Liver (tissue), 9 donors: ENCODE measurements around the gene LRRC71. TPM values are rescaled to one million over a fixed set of nuclear protein-coding genes. Genes with fewer than 3 reads are reported as not detected.

Source experiments
- DNase-seq: peaks from one replicate; pipeline ENCODE4 v3.0.0-alpha.2; 2017; ENCODE audit warnings: low spot score
- H3K27ac ChIP-seq, 2 donors: one replicate each; pipeline ENCODE4 v1.7.0; 2013; ENCODE audit warnings: inconsistent platforms in 2 of 2, low read length in 2 of 2, control low read depth in 1 of 2, low read depth in 1 of 2, mild to moderate bottlenecking in 1 of 2
- H3K27me3 ChIP-seq, 4 donors: one replicate each; pipeline versions ENCODE4 v1.6.1 to v1.7.0; 2013; ENCODE audit warnings: low read length in 3 of 4, inconsistent platforms in 1 of 4, mild to moderate bottlenecking in 1 of 4, moderate library complexity in 1 of 4; ENCODE audit not compliant: control insufficient read depth in 4 of 4, insufficient read depth in 4 of 4
- H3K36me3 ChIP-seq, 4 donors: one replicate each; pipeline versions ENCODE4 v1.6.1 to v1.7.0; 2013; ENCODE audit warnings: low read length in 3 of 4, mild to moderate bottlenecking in 3 of 4, low read depth in 1 of 4, moderate library complexity in 1 of 4; ENCODE audit not compliant: control insufficient read depth in 4 of 4, insufficient read depth in 3 of 4
- H3K4me1 ChIP-seq, 4 donors: one replicate each; pipeline versions ENCODE4 v1.6.1 to v1.7.0; 2013; ENCODE audit warnings: low read length in 3 of 4, mild to moderate bottlenecking in 3 of 4, moderate library complexity in 1 of 4; ENCODE audit not compliant: control insufficient read depth in 4 of 4, insufficient read depth in 4 of 4
- H3K4me3 ChIP-seq, 3 donors: one replicate each; pipeline versions ENCODE4 v1.6.1 to v1.7.0; 2013; ENCODE audit warnings: low read length in 3 of 3, control low read depth in 1 of 3, low read depth in 1 of 3, mild to moderate bottlenecking in 1 of 3
- H3K9ac ChIP-seq, 2 donors: one replicate each; pipeline ENCODE4 v1.7.0; 2013; ENCODE audit warnings: low read length in 2 of 2, mild to moderate bottlenecking in 2 of 2, moderate library complexity in 2 of 2, control low read depth in 1 of 2, low read depth in 1 of 2
- H3K9me3 ChIP-seq, 4 donors: one replicate each; pipeline versions ENCODE4 v1.6.1 to v1.7.0; 2013; ENCODE audit warnings: low read length in 3 of 4; ENCODE audit not compliant: control insufficient read depth in 4 of 4
- ATF3 ChIP-seq: IDR thresholded peaks from 2 replicates; pipeline ENCODE4 v1.6.1; 2016; ENCODE audit warnings: antibody characterized with exemption
- EGR1 ChIP-seq, 2 donors: IDR thresholded peaks; 2 replicates each; pipeline ENCODE4 v1.6.1; 2016 to 2018; ENCODE audit warnings: antibody characterized with exemption in 2 of 2, low read depth in 2 of 2
- FOXA1 ChIP-seq: IDR thresholded peaks from 2 replicates; pipeline ENCODE4 v1.6.1; 2016; ENCODE audit warnings: antibody characterized with exemption
- GABPA ChIP-seq, 2 donors: IDR thresholded peaks in 1 of 2; conservative IDR thresholded peaks in 1 of 2; 2 replicates each; pipeline ENCODE4 v1.6.1; 2016; ENCODE audit warnings: antibody characterized with exemption in 2 of 2, mild to moderate bottlenecking in 1 of 2, moderate library complexity in 1 of 2
- HNF4A ChIP-seq, 2 donors: conservative IDR thresholded peaks; 2 replicates each; pipeline ENCODE4 v1.6.1; 2016; ENCODE audit warnings: antibody characterized with exemption in 2 of 2, mild to moderate bottlenecking in 2 of 2
- HNF4G ChIP-seq: IDR thresholded peaks from 2 replicates; pipeline ENCODE4 v1.6.1; 2016; ENCODE audit warnings: antibody characterized with exemption
- MAX ChIP-seq: IDR thresholded peaks from 2 replicates; pipeline ENCODE4 v1.6.1; 2016; ENCODE audit warnings: antibody characterized with exemption
- RAD21 ChIP-seq, 2 donors: IDR thresholded peaks; 2 replicates each; pipeline ENCODE4 v1.6.1; 2016; ENCODE audit warnings: antibody characterized with exemption in 2 of 2, mild to moderate bottlenecking in 2 of 2
- REST ChIP-seq: IDR thresholded peaks from 2 replicates; pipeline ENCODE4 v1.6.1; 2016; ENCODE audit warnings: antibody characterized with exemption, mild to moderate bottlenecking
- SP1 ChIP-seq: IDR thresholded peaks from 2 replicates; pipeline ENCODE4 v1.6.1; 2018; ENCODE audit warnings: antibody characterized with exemption, mild to moderate bottlenecking
- TAF1 ChIP-seq: conservative IDR thresholded peaks from 2 replicates; pipeline ENCODE4 v1.6.1; 2016; ENCODE audit warnings: antibody characterized with exemption, mild to moderate bottlenecking
- ZBTB33 ChIP-seq: IDR thresholded peaks from 2 replicates; pipeline ENCODE4 v1.6.1; 2016; ENCODE audit warnings: antibody characterized with exemption
- WGBS: extraction: QIAGEN DNeasy Blood & Tissue Kit; methylation state at CpG from one replicate; pipeline ENCODE4 v1.1.7; 2013; 5-methylcytosine and 5-hydroxymethylcytosine counted together
- polyA plus RNA-seq, 2 donors: library from polyadenylated mRNA; stranded (reverse) in 1 of 2; unstranded in 1 of 2; fragments of 200-250 nt in 1 of 2; fragments of >200 nt in 1 of 2; fragmentation: Nextera tagmentation in 1 of 2; extraction: Ambion mirVana in 1 of 2; gene quantifications; one replicate each; pipeline versions ENCODE4 v1.2.1 to v1.2.3, GENCODE V29; 2013 to 2015
- total RNA-seq, 2 donors: library from RNA; depleted of rRNA; stranded (reverse); fragments of >200 nt; gene quantifications; one replicate each; pipeline ENCODE4 v1.2.3, GENCODE V29; 2014
- donor health status: healthy.
- donor health status: healthy.
- donor health status: healthy.
- donor health status: healthy.
- donor health status: healthy.

LRRC71 gene
- total and polyA plus RNA-seq, 4 donors = 0.10 TPM; not detected in 3

- TF ChIP-seq SP1 (no peak), ZBTB33 (no peak), GABPA (IDR thresholded peaks at IDR 0.05 in 1 of 2, conservative IDR thresholded peaks at IDR 0.05 in 1 of 2) (no peak), TAF1 (no peak), ATF3 (no peak)
- 96% methylated on average over 5 of the region's 5 CpGs for WGBS
- peaks cover 11 to 57% (median 29%) of the 10 kb centered on the region in 4 donors for H3K36me3 ChIP-seq
Measured at GRCh38 chr1:156936191-156936590, 15.8 kb downstream of the LRRC71 start.

GRCh38 chr1:156936721-156937220 lies 16.3 kb downstream of the LRRC71 start:
- 88% methylated on average over 10 of the region's 10 CpGs for WGBS
- DNase-seq = no peak
- Histone ChIP-seq H3K4me1 (no peaks in the 10 kb centered on the region), H3K27ac (no peak overlapping the region), H3K36me3 (peaks cover 15 to 63% (median 34%) of the 10 kb centered on the region in 4 donors), H3K4me3 (no peak overlapping the region), H3K9ac (no peak overlapping the region), H3K9me3 (no peaks in the 10 kb centered on the region), H3K27me3 (no peaks in the 10 kb centered on the region)
- TF ChIP-seq EGR1 (IDR thresholded peaks at IDR 0.05; ENCODE audit: low read depth in 2 of 2) (no peak), GABPA (IDR thresholded peaks at IDR 0.05 in 1 of 2, conservative IDR thresholded peaks at IDR 0.05 in 1 of 2) (no peak), SP1 (no peak), ATF3 (no peak), RAD21 (IDR thresholded peaks at IDR 0.05) (no peak), TAF1 (no peak), REST (no peak), HNF4A (conservative IDR thresholded peaks at IDR 0.05) (no peak), MAX (no peak), FOXA1 (no peak), HNF4G (no peak)

More at GRCh38 chr1:156936191-156936590, 15.8 kb downstream of the LRRC71 start:
- DNase-seq = no peak
- H3K27ac ChIP-seq = no peak overlapping the region
- H3K4me1 ChIP-seq = no peaks in the 10 kb centered on the region
- H3K9ac ChIP-seq = no peak overlapping the region
- no peaks in the 10 kb centered on the region for H3K27me3 ChIP-seq
- H3K4me3 ChIP-seq = no peak overlapping the region
- H3K9me3 ChIP-seq = no peaks in the 10 kb centered on the region
